ENCODE measurements around the gene SH3GLB2. TPM values are rescaled to one million over a fixed set of nuclear protein-coding genes. Genes with fewer than 3 reads are reported as not detected.

SH3GLB2 gene
- 59.4 TPM for total RNA-seq
- 10 to 100 TPM; 45.4 to 80.6 (median 65.8) TPM for polyA plus RNA-seq (ENCODE audit: insufficient read depth in 1 of 8, insufficient read length in 8 of 8, low replicate concordance in 1 of 8)
- long read RNA-seq, donor 1, full-length matches to known transcripts, result 7 of 7 reads
- long read RNA-seq, donor 1, partial matches to known transcripts, result 0 of 7 reads
- long read RNA-seq, donor 1, other reads (novel, unspliced or antisense), result 0 of 7 reads
- long read RNA-seq, donor 2, partial matches to known transcripts, result 0 of 2 reads
- long read RNA-seq, donor 2, other reads (novel, unspliced or antisense), result 0 of 2 reads
- long read RNA-seq, donor 3, full-length matches to known transcripts, result 25 of 25 reads
- long read RNA-seq, donor 3, partial matches to known transcripts, result 0 of 25 reads
- long read RNA-seq, donor 3, other reads (novel, unspliced or antisense), result 0 of 25 reads
- long read RNA-seq, donor 4, full-length matches to known transcripts, result 19 of 19 reads
- long read RNA-seq, donor 4, partial matches to known transcripts, result 0 of 19 reads
- long read RNA-seq, donor 4, other reads (novel, unspliced or antisense), result 0 of 19 reads
- long read RNA-seq, donor 5, full-length matches to known transcripts, result 28 of 28 reads
- long read RNA-seq, donor 5, partial matches to known transcripts, result 0 of 28 reads
- long read RNA-seq, donor 5, other reads (novel, unspliced or antisense), result 0 of 28 reads
- long read RNA-seq, donor 6, full-length matches to known transcripts, result 43 of 43 reads
- long read RNA-seq, donor 6, partial matches to known transcripts, result 0 of 43 reads
- long read RNA-seq, donor 6, other reads (novel, unspliced or antisense), result 0 of 43 reads
- long read RNA-seq, donor 7, full-length matches to known transcripts, result 20 of 20 reads
- long read RNA-seq, donor 7, partial matches to known transcripts, result 0 of 20 reads
- long read RNA-seq, donor 7, other reads (novel, unspliced or antisense), result 0 of 20 reads
- long read RNA-seq, donor 8, partial matches to known transcripts, result 0 of 1 reads
- long read RNA-seq, donor 8, other reads (novel, unspliced or antisense), result 0 of 1 reads
- long read RNA-seq, donor 9, transcript SH3GLB2-203 (11 exons, 2,982 nt), result major isoform, 12 of 13 reads
- long read RNA-seq, donor 9, partial matches to known transcripts, result 0 of 13 reads
- long read RNA-seq, donor 9, other reads (novel, unspliced or antisense), result 0 of 13 reads
- long read RNA-seq, donor 10, full-length matches to known transcripts, result 14 of 14 reads
- long read RNA-seq, donor 10, partial matches to known transcripts, result 0 of 14 reads
- long read RNA-seq, donor 10, other reads (novel, unspliced or antisense), result 0 of 14 reads
- long read RNA-seq, donor 11, transcript SH3GLB2-203 (11 exons, 2,982 nt), result major isoform, 12 of 14 reads
- long read RNA-seq, donor 11, partial matches to known transcripts, result 0 of 14 reads
- long read RNA-seq, donor 11, other reads (novel, unspliced or antisense), result 0 of 14 reads

GRCh38 chr9:129028192-129028966 is at the start of gene SH3GLB2:
Gene SH3GLB2, minus strand, starts transcription at chr9:129028331. Its CDS starts 177 bp downstream, at chr9:129028154.
- H3K4me1 ChIP-seq (ENCODE audit: control insufficient read depth, insufficient read depth, low read length), result peaks cover 31% of the 10 kb centered on the region
- no peaks in the 10 kb centered on the region for H3K9me3 ChIP-seq (replicated peaks; ENCODE audit: control insufficient read depth, low read depth, low read length)
- peak within 1 kb of the TSS; percentile 64 for H3K4me3 ChIP-seq (ENCODE audit: low read length)
- under 1% methylated on average over 25 of the region's 60 CpGs for WGBS (ENCODE audit: insufficient coverage)
- H3K36me3 ChIP-seq (ENCODE audit: control insufficient read depth, insufficient read depth, low read length), result no peaks in the 10 kb centered on the region
- no peaks in the 10 kb centered on the region for H3K27me3 ChIP-seq (ENCODE audit: control insufficient read depth, insufficient read depth, low read length)
- H3K27ac ChIP-seq (ENCODE audit: low read length), result peak within 1 kb of the TSS; percentile 84
- DNase-seq, result peak; percentile 95

DNA sequence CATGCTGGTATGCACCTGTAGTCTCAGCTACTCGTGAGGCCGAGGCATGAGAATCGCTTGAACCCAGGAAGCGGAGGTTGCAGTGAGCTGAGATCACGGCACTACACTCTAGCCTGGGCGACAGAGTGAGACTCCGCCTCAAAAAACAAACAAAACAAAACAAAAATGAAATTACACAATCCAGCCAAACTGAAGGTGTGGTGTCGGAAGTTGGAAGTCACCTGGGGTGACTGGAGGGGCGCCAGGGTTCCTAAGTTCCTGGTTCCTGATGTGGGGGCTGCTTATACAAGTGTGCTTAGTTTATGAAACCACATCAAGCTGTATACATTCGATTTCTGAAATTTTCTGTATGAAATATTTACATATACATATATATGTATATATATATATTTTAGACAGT is 49.1 kb upstream of the SH3GLB2 start:
- no peak for DNase-seq
- Histone ChIP-seq H3K4me1 (ENCODE audit: control insufficient read depth, insufficient read depth, low read length) (peaks cover 16% of the 10 kb centered on the region), H3K27ac (ENCODE audit: low read length) (no peak overlapping the region), H3K36me3 (ENCODE audit: control insufficient read depth, insufficient read depth, low read length) (no peaks in the 10 kb centered on the region), H3K27me3 (ENCODE audit: control insufficient read depth, insufficient read depth, low read length) (no peaks in the 10 kb centered on the region), H3K4me3 (ENCODE audit: low read length) (no peak overlapping the region), H3K9me3 (replicated peaks; ENCODE audit: control insufficient read depth, low read depth, low read length) (no peaks in the 10 kb centered on the region)
- WGBS (ENCODE audit: insufficient coverage), result 92% methylated on average over 4 of the region's 10 CpGs

DNA sequence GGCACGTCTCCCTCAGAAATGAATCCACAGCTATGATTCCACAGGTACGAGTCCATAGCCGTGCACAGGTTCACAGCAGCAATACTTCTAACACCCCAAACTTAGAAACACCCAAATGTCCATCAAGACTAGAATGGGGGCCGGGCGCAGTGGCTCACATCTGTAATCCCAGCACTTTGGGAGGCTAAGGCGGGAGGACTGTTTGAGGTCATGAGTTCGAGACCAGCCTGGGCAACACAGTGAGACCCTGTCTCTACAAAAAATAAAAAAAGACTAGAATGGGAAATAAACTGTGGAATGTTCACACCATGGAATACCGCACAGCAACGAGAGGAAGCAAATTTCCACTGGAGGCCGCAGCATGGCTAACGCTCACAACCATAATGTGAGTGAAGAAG is 48.5 kb upstream of the SH3GLB2 start:
- Histone ChIP-seq H3K27ac (ENCODE audit: low read length) (no peak overlapping the region), H3K36me3 (ENCODE audit: control insufficient read depth, insufficient read depth, low read length) (peaks cover 5% of the 10 kb centered on the region), H3K4me3 (ENCODE audit: low read length) (no peak overlapping the region), H3K9me3 (replicated peaks; ENCODE audit: control insufficient read depth, low read depth, low read length) (no peaks in the 10 kb centered on the region), H3K27me3 (ENCODE audit: control insufficient read depth, insufficient read depth, low read length) (no peaks in the 10 kb centered on the region), H3K4me1 (ENCODE audit: control insufficient read depth, insufficient read depth, low read length) (peaks cover 10% of the 10 kb centered on the region)
- DNase-seq, result no peak
- 83% methylated on average over 7 of the region's 11 CpGs for WGBS (ENCODE audit: insufficient coverage)

DNA sequence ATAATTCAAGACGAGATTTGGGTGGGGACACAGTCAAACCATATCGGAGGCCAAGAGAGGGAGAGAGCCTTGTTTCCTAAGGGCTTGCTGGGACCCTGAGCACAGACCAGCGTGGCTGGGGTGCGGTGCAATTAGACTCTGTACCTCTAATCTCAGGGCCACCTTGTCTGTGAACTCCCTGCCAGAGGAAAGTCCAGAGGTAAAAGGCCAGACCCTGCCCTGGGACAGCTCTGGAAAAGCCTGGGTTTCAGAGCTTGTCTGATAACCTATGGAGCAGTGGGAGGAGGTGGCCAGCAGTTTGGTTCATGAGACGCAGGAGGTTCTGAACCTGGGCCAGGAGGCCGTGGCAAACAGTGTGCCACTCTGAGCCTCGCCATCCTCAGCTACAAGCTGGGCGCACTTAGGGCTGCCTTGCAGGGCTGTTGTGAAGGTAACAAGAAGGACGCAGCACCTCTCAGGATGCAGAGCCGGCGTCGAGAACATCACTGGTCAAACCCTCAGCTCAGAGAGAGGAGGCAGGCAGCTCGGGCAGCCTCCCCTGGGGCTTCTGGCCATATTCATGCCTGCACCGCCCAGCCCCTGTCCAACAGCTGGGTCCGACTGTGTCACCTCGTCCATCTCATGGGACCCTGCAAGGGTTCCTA is 48.0 kb upstream of the SH3GLB2 start:
- DNase-seq, result no peak
- H3K27me3 ChIP-seq (ENCODE audit: control insufficient read depth, insufficient read depth, low read length), result no peaks in the 10 kb centered on the region
- H3K36me3 ChIP-seq (ENCODE audit: control insufficient read depth, insufficient read depth, low read length), result peaks cover 9% of the 10 kb centered on the region
- no peaks in the 10 kb centered on the region for H3K9me3 ChIP-seq (replicated peaks; ENCODE audit: control insufficient read depth, low read depth, low read length)
- H3K4me1 ChIP-seq (ENCODE audit: control insufficient read depth, insufficient read depth, low read length), result peaks cover 5% of the 10 kb centered on the region
- H3K4me3 ChIP-seq (ENCODE audit: low read length), result no peak overlapping the region
- 79% methylated on average over 15 of the region's 16 CpGs for WGBS (ENCODE audit: insufficient coverage)
- H3K27ac ChIP-seq (ENCODE audit: low read length), result no peak overlapping the region

DNA sequence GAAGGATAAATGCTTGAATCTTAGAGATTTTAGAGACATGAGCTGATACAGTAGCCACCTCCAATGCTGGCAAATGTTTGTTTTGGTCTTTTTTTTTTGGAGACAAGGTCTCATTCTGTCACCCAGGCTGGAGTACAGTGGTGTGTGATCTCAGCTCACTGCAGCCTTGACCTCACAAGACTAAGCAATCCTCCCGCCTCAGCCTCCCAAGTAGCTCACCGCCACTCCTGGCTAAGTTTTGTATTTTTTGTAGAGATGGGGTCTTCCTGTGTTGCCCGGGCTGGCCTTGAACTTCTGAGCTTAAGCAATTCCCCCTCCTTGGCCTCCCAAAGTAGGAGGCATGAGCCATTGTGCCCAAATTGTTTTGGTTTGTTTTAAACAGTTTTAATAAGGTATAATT is 46.0 kb upstream of the SH3GLB2 start:
- no peaks in the 10 kb centered on the region for H3K27me3 ChIP-seq (ENCODE audit: control insufficient read depth, insufficient read depth, low read length)
- H3K27ac ChIP-seq (ENCODE audit: low read length), result no peak overlapping the region
- no peaks in the 10 kb centered on the region for H3K9me3 ChIP-seq (replicated peaks; ENCODE audit: control insufficient read depth, low read depth, low read length)
- H3K36me3 ChIP-seq (ENCODE audit: control insufficient read depth, insufficient read depth, low read length), result peaks cover 28% of the 10 kb centered on the region
- no peak overlapping the region for H3K4me3 ChIP-seq (ENCODE audit: low read length)
- no CpG with 5 or more reads among the region's 3 CpGs for WGBS (ENCODE audit: insufficient coverage)
- DNase-seq, result no peak
- H3K4me1 ChIP-seq (ENCODE audit: control insufficient read depth, insufficient read depth, low read length), result peaks cover 11% of the 10 kb centered on the region

DNA sequence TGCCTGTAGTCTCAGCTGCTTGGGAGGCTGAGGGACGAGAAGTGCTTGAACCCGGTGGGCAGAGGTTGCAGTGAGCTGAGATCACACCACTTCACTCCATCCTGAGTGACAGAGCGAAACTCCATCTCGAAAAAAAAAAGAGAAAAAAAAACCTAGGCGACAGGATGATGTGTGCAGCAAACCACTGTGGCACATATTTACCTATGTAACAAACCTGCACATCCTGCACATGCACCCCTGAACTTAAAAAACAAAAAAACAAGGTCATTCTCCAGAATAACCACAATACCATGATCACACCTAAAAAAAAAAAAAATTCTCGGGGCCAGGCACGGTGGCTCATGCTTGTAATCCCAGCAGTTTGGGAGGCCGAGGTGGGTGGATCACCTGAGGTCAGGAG is 45.3 kb upstream of the SH3GLB2 start:
- Histone ChIP-seq H3K4me3 (ENCODE audit: low read length) (no peak overlapping the region), H3K4me1 (ENCODE audit: control insufficient read depth, insufficient read depth, low read length) (peaks cover 18% of the 10 kb centered on the region), H3K27me3 (ENCODE audit: control insufficient read depth, insufficient read depth, low read length) (no peaks in the 10 kb centered on the region), H3K36me3 (ENCODE audit: control insufficient read depth, insufficient read depth, low read length) (peaks cover 35% of the 10 kb centered on the region), H3K27ac (ENCODE audit: low read length) (no peak overlapping the region), H3K9me3 (replicated peaks; ENCODE audit: control insufficient read depth, low read depth, low read length) (no peaks in the 10 kb centered on the region)
- no peak for DNase-seq
- WGBS (ENCODE audit: insufficient coverage), result 93% methylated on average over 3 of the region's 8 CpGs

GRCh38 chr9:129072171-129072570 is 44.0 kb upstream of the SH3GLB2 start:
- H3K27ac ChIP-seq (ENCODE audit: low read length), result no peak overlapping the region
- DNase-seq, result no peak
- no peaks in the 10 kb centered on the region for H3K27me3 ChIP-seq (ENCODE audit: control insufficient read depth, insufficient read depth, low read length)
- no peaks in the 10 kb centered on the region for H3K9me3 ChIP-seq (replicated peaks; ENCODE audit: control insufficient read depth, low read depth, low read length)
- 63% methylated on average over 6 of the region's 9 CpGs for WGBS (ENCODE audit: insufficient coverage)
- H3K4me1 ChIP-seq (ENCODE audit: control insufficient read depth, insufficient read depth, low read length), result peaks cover 18% of the 10 kb centered on the region
- H3K36me3 ChIP-seq (ENCODE audit: control insufficient read depth, insufficient read depth, low read length), result peaks cover 48% of the 10 kb centered on the region
- no peak overlapping the region for H3K4me3 ChIP-seq (ENCODE audit: low read length)

GRCh38 chr9:129071526-129072126 is 43.5 kb upstream of the SH3GLB2 start:
- H3K36me3 ChIP-seq (ENCODE audit: control insufficient read depth, insufficient read depth, low read length), result peaks cover 50% of the 10 kb centered on the region

More at GRCh38 chr9:129071526-129072126, 43.5 kb upstream of the SH3GLB2 start:
- H3K27ac ChIP-seq (ENCODE audit: low read length), result no peak overlapping the region
- 53% methylated on average over 5 of the region's 10 CpGs for WGBS (ENCODE audit: insufficient coverage)
- H3K27me3 ChIP-seq (ENCODE audit: control insufficient read depth, insufficient read depth, low read length), result no peaks in the 10 kb centered on the region
- no peak overlapping the region for H3K4me3 ChIP-seq (ENCODE audit: low read length)
- H3K9me3 ChIP-seq (replicated peaks; ENCODE audit: control insufficient read depth, low read depth, low read length), result no peaks in the 10 kb centered on the region
- DNase-seq, result no peak
- H3K4me1 ChIP-seq (ENCODE audit: control insufficient read depth, insufficient read depth, low read length), result peaks cover 18% of the 10 kb centered on the region
